Mesothelial cell of epicardium (in vitro differentiated cells): ENCODE data around the gene SNX1. TPM values are rescaled to one million over a fixed set of nuclear protein-coding genes. Genes with fewer than 3 reads are reported as not detected.
"Not testable (repeated sequence)": the region's sequence is repeated elsewhere in the genome, so short reads cannot be mapped to it uniquely, and the experiment has no call there.

ENCODE experiments used
- DNase-seq, 2 experiments: peaks; one replicate each; pipeline ENCODE4 v3.0.0; 2021; ENCODE audit warnings: low spot score in 2 of 2; ENCODE audit not compliant: unreplicated experiment in 2 of 2
- H3K27ac Mint-ChIP-seq: 2 replicates; pipeline ENCODE4 v1.8.0; 2021; ENCODE audit warnings: mixed read lengths
- H3K27me3 Mint-ChIP-seq: 2 replicates; pipeline ENCODE4 v1.8.0; 2021; ENCODE audit warnings: low read depth, mixed read lengths
- H3K36me3 Mint-ChIP-seq: 2 replicates; pipeline ENCODE4 v1.8.0; 2021; ENCODE audit warnings: mixed read lengths
- H3K4me1 Mint-ChIP-seq: 2 replicates; pipeline ENCODE4 v1.8.0; 2021; ENCODE audit warnings: mixed read lengths
- H3K4me3 Mint-ChIP-seq: 2 replicates; pipeline ENCODE4 v1.8.0; 2021; ENCODE audit warnings: mild to moderate bottlenecking, moderate library complexity, mixed read lengths
- H3K9me3 Mint-ChIP-seq: 2 replicates; pipeline ENCODE4 v1.8.0; 2021; ENCODE audit warnings: mixed read lengths
- total RNA-seq: library from RNA; stranded (reverse); gene quantifications from 3 replicates; pipeline ENCODE4 v1.2.1, GENCODE V29; 2021
- TF ChIP-seq, protein P1 (sequence below): fragments of 200-600 bp; sonication (generic); IDR thresholded peaks from one replicate; pipeline ENCODE4 v1.5.0; 2021; ENCODE audit warnings: antibody characterized with exemption; ENCODE audit not compliant: unreplicated experiment

Gene SNX1
- total RNA-seq, 1 donor from 2014 or later = 93.6 TPM

DNA sequence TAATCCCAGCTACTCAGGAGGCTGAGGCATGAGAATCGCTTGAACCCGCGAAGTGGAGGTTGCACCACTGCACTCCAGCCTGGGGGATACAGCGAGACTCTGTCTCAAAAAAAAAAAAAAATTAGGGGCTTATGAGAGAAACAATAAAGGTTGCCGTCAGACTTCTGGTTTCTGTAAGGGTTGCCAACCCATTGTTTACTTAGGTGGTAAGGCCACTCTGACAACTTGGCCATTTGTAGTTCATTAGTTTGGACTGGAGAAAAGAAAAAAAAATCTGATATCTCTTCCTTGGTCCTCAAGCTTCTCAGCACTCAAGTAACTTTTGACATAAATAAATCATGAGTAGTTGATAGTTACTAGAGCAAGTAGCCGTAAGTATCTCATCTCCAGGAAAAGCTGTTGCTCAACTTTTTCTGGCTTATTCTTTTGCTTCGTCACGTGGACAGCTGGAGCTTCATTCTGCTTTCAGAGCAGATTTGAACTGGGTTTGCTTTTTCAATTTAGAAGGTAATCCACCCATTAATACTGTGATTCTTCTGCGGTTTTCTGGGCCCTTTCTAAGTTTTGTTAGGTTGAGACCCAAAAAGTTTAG lies 9.4 kb downstream of the SNX1 start:
- Mint-ChIP-seq H3K36me3 (peaks cover 3% of the 10 kb centered on the region), H3K27me3 (no peaks in the 10 kb centered on the region), H3K4me1 (no peaks in the 10 kb centered on the region), H3K9me3 (peaks cover 4% of the 10 kb centered on the region), H3K27ac (no peak overlapping the region), H3K4me3 (no peak overlapping the region)
- TF ChIP-seq, protein P1, sequence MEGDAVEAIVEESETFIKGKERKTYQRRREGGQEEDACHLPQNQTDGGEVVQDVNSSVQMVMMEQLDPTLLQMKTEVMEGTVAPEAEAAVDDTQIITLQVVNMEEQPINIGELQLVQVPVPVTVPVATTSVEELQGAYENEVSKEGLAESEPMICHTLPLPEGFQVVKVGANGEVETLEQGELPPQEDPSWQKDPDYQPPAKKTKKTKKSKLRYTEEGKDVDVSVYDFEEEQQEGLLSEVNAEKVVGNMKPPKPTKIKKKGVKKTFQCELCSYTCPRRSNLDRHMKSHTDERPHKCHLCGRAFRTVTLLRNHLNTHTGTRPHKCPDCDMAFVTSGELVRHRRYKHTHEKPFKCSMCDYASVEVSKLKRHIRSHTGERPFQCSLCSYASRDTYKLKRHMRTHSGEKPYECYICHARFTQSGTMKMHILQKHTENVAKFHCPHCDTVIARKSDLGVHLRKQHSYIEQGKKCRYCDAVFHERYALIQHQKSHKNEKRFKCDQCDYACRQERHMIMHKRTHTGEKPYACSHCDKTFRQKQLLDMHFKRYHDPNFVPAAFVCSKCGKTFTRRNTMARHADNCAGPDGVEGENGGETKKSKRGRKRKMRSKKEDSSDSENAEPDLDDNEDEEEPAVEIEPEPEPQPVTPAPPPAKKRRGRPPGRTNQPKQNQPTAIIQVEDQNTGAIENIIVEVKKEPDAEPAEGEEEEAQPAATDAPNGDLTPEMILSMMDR = no peak
- no peak for DNase-seq

DNA sequence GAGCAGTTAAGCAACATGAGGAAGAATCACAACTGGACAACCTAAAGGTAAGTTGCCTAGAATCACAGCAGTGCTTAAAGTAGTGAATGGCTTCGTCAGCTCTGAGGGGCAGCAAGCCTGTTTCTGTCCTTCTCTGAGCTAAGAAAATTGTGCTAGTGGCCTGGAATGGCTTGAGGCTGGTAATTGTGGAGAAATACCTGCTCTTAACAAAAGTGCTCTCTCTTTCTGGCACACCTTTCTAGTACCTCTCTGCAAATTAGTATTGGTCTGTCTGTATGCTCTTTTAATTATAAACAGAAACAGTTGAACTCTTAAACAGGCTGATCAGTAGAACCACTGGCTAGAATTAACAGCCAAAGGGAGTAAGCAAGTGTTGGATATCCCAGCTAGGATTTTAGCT lies 11.6 kb downstream of the SNX1 start:
- DNase-seq = no peak
- H3K4me1 Mint-ChIP-seq = no peaks in the 10 kb centered on the region
- no peak overlapping the region for H3K4me3 Mint-ChIP-seq
- H3K9me3 Mint-ChIP-seq = peaks cover 2% of the 10 kb centered on the region
- H3K27ac Mint-ChIP-seq = no peak overlapping the region
- TF ChIP-seq, protein P1 = no peak
- peaks cover 2% of the 10 kb centered on the region for H3K36me3 Mint-ChIP-seq
- H3K27me3 Mint-ChIP-seq = no peaks in the 10 kb centered on the region

DNA sequence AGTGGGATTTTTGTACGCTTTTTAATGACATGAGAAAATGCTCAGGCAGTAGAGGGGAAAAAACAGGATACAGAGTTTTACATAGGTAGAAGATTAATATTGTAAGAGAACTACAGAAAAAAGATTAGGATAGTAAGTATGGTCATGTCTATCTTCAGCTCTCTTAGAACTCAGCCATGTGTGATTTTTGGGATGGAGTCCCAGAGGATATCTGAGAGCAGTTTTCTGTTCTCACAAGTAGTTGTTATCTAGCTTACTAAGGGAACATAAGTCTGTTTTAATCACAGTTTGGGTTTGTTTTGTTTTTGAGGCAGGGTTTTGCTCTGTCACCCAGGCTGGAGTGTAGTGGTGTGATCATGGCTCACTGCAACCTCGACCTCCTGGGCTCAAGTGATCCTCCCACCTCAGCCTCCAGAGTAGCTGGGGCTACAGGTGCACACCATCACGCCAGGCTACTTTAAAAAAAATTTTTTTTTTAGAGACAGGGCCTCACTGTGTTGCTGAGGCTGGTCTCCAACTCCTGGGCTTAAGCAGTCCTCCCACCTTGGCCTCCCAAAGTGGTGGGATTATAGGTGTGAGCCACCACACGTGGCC lies 14.4 kb downstream of the SNX1 start:
- not testable (repeated sequence) for H3K4me1 Mint-ChIP-seq, H3K9me3 Mint-ChIP-seq, H3K27ac Mint-ChIP-seq, DNase-seq, H3K4me3 Mint-ChIP-seq, H3K27me3 Mint-ChIP-seq
- H3K36me3 Mint-ChIP-seq = peaks cover 12% of the 10 kb centered on the region

DNA sequence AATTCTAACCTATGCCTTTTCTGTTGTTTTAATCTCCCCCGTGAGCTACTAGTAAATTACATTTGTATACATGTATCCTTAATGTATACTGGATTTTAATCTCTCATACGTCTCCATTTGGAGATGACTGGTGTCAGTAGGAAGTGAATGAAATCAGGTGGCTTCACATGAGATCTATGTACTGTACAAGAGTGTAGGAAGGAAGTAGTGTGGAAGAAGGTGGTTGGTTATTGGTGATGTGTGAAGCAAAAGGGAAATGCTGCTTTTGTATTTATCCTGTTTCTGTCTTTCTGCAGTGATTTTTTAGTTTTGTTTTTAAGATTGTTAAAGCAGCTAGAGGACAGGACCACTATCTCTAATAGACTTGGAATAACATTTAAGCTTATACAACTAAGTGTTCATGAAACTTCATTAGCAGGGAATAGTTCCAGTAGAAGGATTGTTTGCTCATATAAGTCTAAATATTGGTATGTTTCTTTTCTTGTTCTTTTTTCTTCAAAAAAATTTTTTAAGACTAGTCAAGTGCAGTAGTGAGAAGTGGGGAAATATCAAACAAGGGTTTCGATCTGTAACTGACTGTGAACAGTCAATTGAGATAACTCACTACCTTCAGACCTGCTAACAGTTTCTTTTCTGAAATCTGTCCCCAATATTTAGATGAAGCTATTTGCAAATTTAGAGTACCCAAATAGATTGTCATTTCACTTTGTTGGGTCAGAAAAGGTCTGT lies 15.3 kb downstream of the SNX1 start:
- TF ChIP-seq, protein P1 = no peak
- Mint-ChIP-seq H3K36me3 (peaks cover 12% of the 10 kb centered on the region), H3K4me3 (no peak overlapping the region), H3K9me3 (no peaks in the 10 kb centered on the region), H3K27ac (no peak overlapping the region), H3K4me1 (no peaks in the 10 kb centered on the region), H3K27me3 (no peaks in the 10 kb centered on the region)
- DNase-seq = no peak

DNA sequence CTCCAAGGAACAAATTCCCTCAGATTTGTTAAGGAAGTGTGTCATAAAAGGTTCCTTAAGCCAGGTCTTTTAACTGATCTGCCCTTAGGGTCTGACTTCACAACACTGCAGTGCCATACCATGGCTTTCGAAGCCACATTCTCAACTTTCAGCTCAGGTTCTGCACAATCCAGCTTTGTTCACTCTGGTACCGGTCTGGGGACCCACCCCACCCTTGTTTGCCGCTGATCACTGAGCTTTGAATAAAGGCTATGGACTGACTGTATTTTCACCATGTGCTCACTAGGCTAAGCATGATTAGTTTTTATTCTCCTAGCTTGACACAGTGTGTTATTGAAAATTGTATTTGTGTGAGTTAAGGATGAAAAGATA lies 15.9 kb downstream of the SNX1 start:
- Mint-ChIP-seq H3K4me1 (no peaks in the 10 kb centered on the region), H3K4me3 (no peak overlapping the region), H3K27me3 (no peaks in the 10 kb centered on the region), H3K36me3 (peaks cover 12% of the 10 kb centered on the region), H3K27ac (no peak overlapping the region), H3K9me3 (no peaks in the 10 kb centered on the region)
- DNase-seq = no peak
- TF ChIP-seq, protein P1 = no peak

DNA sequence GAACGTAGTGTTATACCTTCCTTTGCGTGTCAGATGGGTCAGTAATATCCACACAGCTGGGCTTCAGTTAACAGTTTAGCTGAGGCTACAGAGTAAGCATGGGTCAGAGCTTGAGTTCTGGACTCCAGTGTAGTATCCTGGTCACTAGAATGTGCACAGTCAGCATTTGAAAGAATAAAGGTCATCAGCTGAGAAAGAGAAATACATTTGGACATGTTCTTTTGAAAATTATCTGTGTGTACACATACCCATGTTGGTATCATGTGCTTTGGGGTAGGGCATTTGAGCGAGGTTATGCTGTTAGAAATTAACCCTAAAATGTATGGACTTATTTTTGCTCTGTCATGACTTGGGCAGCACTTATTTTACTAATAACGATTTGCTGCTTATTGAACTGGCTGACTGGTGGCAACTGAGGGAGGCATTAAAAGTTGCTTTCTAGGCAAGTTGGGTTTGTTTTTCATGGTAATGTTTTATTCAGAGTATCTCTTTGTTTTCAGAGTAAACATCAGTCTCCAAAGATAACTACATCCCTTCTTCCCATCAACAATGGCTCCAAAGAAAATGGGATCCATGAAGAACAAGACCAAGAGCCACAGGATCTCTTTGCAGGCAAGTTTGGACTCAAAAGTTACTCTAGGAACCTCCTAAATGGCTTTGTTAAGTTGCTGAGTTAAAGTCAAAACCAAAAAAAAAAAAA lies 16.4 kb downstream of the SNX1 start:
- Mint-ChIP-seq H3K4me3 (no peak overlapping the region), H3K4me1 (no peaks in the 10 kb centered on the region), H3K27ac (no peak overlapping the region), H3K36me3 (peaks cover 12% of the 10 kb centered on the region), H3K27me3 (no peaks in the 10 kb centered on the region), H3K9me3 (no peaks in the 10 kb centered on the region)
- no peak for DNase-seq
- TF ChIP-seq, protein P1 = no peak
